ENCODE measurements around the gene SPESP1. TPM values are rescaled to one million over a fixed set of nuclear protein-coding genes. Genes with fewer than 3 reads are reported as not detected.
"Not testable (repeated sequence)": the region's sequence is repeated elsewhere in the genome, so short reads cannot be mapped to it uniquely, and the experiment has no call there.

Gene SPESP1
- total RNA-seq, 2 experiments from 2014 or later: 0.47 to 0.81 TPM

GRCh38 chr15:68910816-68911215, 19.5 kb upstream of the SPESP1 start:
- intact Hi-C loops (cut with micrococcal nuclease): no loop called here
- peaks cover 4% of the 10 kb centered on the region for H3K36me3 Mint-ChIP-seq (ENCODE audit: low read depth)
- DNase-seq: no peak
- H3K4me1 Mint-ChIP-seq (ENCODE audit: low read depth): no peaks in the 10 kb centered on the region
- CTCF ChIA-PET: interaction anchor here (0.6 to 2.6 kb wide), 2 partner anchors 10 to 14 kb away, joined by 3 to 9 read pairs; no protein-coding TSS in a partner anchor
- H3K27me3 Mint-ChIP-seq (ENCODE audit: low read depth): peaks cover 14% of the 10 kb centered on the region
- peaks cover 4% of the 10 kb centered on the region for H3K9me3 Mint-ChIP-seq
- no peak overlapping the region for H3K27ac Mint-ChIP-seq
- H3K4me3 Mint-ChIP-seq: no peak overlapping the region

- intact Hi-C loops (cut with micrococcal nuclease): no loop called here
- H3K9me3 Mint-ChIP-seq: no peaks in the 10 kb centered on the region
- peaks cover 18% of the 10 kb centered on the region for H3K27me3 Mint-ChIP-seq (ENCODE audit: low read depth)
- CTCF ChIA-PET: no interaction called here
- no peaks in the 10 kb centered on the region for H3K36me3 Mint-ChIP-seq (ENCODE audit: low read depth)
- no peaks in the 10 kb centered on the region for H3K4me1 Mint-ChIP-seq (ENCODE audit: low read depth)
- no peak overlapping the region for H3K27ac Mint-ChIP-seq
- no peak for DNase-seq
- no peak overlapping the region for H3K4me3 Mint-ChIP-seq
Observed at GRCh38 chr15:68921926-68922325, 8.4 kb upstream of the SPESP1 start.

- Mint-ChIP-seq H3K9me3 (no peaks in the 10 kb centered on the region), H3K4me1 (ENCODE audit: low read depth) (no peaks in the 10 kb centered on the region), H3K4me3 (no peak overlapping the region), H3K36me3 (ENCODE audit: low read depth) (no peaks in the 10 kb centered on the region), H3K27me3 (ENCODE audit: low read depth) (peaks cover 24% of the 10 kb centered on the region), H3K27ac (no peak overlapping the region)
- intact Hi-C loops (cut with micrococcal nuclease): loop anchor here (1.0 to 2.0 kb wide), 2 partner anchors 50 to 374 kb away; no protein-coding TSS in a partner anchor
- DNase-seq: peak; percentile 85
- CTCF ChIA-PET: interaction anchor here (0.6 to 4.8 kb wide), 18 partner anchors 10 to 378 kb away, joined by 3 to 24 read pairs (median 4); no protein-coding TSS in a partner anchor
Observed at GRCh38 chr15:68924866-68925560, 5.3 kb upstream of the SPESP1 start.

GRCh38 chr15:68933001-68933400, 2.7 kb downstream of the SPESP1 start:
- Mint-ChIP-seq H3K27ac (no peak overlapping the region), H3K36me3 (ENCODE audit: low read depth) (no peaks in the 10 kb centered on the region), H3K9me3 (no peaks in the 10 kb centered on the region), H3K27me3 (ENCODE audit: low read depth) (peaks cover 16% of the 10 kb centered on the region), H3K4me3 (no peak overlapping the region), H3K4me1 (ENCODE audit: low read depth) (no peaks in the 10 kb centered on the region)
- CTCF ChIA-PET: no interaction called here
- intact Hi-C loops (cut with micrococcal nuclease): no loop called here
- no peak for DNase-seq

- no peaks in the 10 kb centered on the region for H3K36me3 Mint-ChIP-seq (ENCODE audit: low read depth)
- no peak for DNase-seq
- H3K9me3 Mint-ChIP-seq: no peaks in the 10 kb centered on the region
- CTCF ChIA-PET: no interaction called here
- H3K27me3 Mint-ChIP-seq (ENCODE audit: low read depth): peaks cover 15% of the 10 kb centered on the region
- H3K4me1 Mint-ChIP-seq (ENCODE audit: low read depth): no peaks in the 10 kb centered on the region
- no peak overlapping the region for H3K27ac Mint-ChIP-seq
- intact Hi-C loops (cut with micrococcal nuclease): no loop called here
- no peak overlapping the region for H3K4me3 Mint-ChIP-seq
Observed at GRCh38 chr15:68934341-68934740, 4.0 kb downstream of the SPESP1 start.

- DNase-seq: no peak
- H3K27ac Mint-ChIP-seq: no peak overlapping the region
- H3K4me1 Mint-ChIP-seq (ENCODE audit: low read depth): no peaks in the 10 kb centered on the region
- H3K36me3 Mint-ChIP-seq (ENCODE audit: low read depth): no peaks in the 10 kb centered on the region
- no peak overlapping the region for H3K4me3 Mint-ChIP-seq
- CTCF ChIA-PET: no interaction called here
- no peaks in the 10 kb centered on the region for H3K9me3 Mint-ChIP-seq
- intact Hi-C loops (cut with micrococcal nuclease): no loop called here
- peaks cover 15% of the 10 kb centered on the region for H3K27me3 Mint-ChIP-seq (ENCODE audit: low read depth)
Observed at GRCh38 chr15:68935400-68935937, 5.1 kb downstream of the SPESP1 start.

- intact Hi-C loops (cut with micrococcal nuclease): no loop called here
- Mint-ChIP-seq H3K4me3 (no peak overlapping the region), H3K4me1 (ENCODE audit: low read depth) (no peaks in the 10 kb centered on the region), H3K9me3 (no peaks in the 10 kb centered on the region), H3K36me3 (ENCODE audit: low read depth) (no peaks in the 10 kb centered on the region), H3K27me3 (ENCODE audit: low read depth) (peaks cover 13% of the 10 kb centered on the region), H3K27ac (no peak overlapping the region)
- DNase-seq: no peak
- CTCF ChIA-PET: interaction anchor here (1.5 kb wide), 1 partner anchor 185 kb away, joined by 3 read pairs; no protein-coding TSS in a partner anchor
Observed at GRCh38 chr15:68939501-68939900, 9.2 kb downstream of the SPESP1 start.

- no peaks in the 10 kb centered on the region for H3K4me1 Mint-ChIP-seq (ENCODE audit: low read depth)
- CTCF ChIA-PET: interaction anchor here (0.7 kb wide), 1 partner anchor 328 kb away, joined by 3 read pairs; no protein-coding TSS in a partner anchor
- no peak overlapping the region for H3K4me3 Mint-ChIP-seq
- intact Hi-C loops (cut with micrococcal nuclease): no loop called here
- peaks cover 1% of the 10 kb centered on the region for H3K9me3 Mint-ChIP-seq
- DNase-seq: no peak
- no peak overlapping the region for H3K27ac Mint-ChIP-seq
- H3K36me3 Mint-ChIP-seq (ENCODE audit: low read depth): no peaks in the 10 kb centered on the region
- peaks cover 18% of the 10 kb centered on the region for H3K27me3 Mint-ChIP-seq (ENCODE audit: low read depth)
Observed at GRCh38 chr15:68951813-68952212, 21.5 kb downstream of the SPESP1 start.

GRCh38 chr15:68957696-68958095, 27.4 kb downstream of the SPESP1 start:
- CTCF ChIA-PET: no interaction called here
- DNase-seq: no peak
- Mint-ChIP-seq H3K27me3 (ENCODE audit: low read depth) (peaks cover 31% of the 10 kb centered on the region), H3K4me3 (no peak overlapping the region), H3K36me3 (ENCODE audit: low read depth) (no peaks in the 10 kb centered on the region), H3K27ac (no peak overlapping the region), H3K9me3 (no peaks in the 10 kb centered on the region), H3K4me1 (ENCODE audit: low read depth) (no peaks in the 10 kb centered on the region)
- intact Hi-C loops (cut with micrococcal nuclease): no loop called here

GRCh38 chr15:68958597-68958996, 28.3 kb downstream of the SPESP1 start:
- Mint-ChIP-seq H3K9me3 (no peaks in the 10 kb centered on the region), H3K4me3 (no peak overlapping the region), H3K36me3 (ENCODE audit: low read depth) (no peaks in the 10 kb centered on the region), H3K27ac (no peak overlapping the region), H3K27me3 (ENCODE audit: low read depth) (peaks cover 37% of the 10 kb centered on the region), H3K4me1 (ENCODE audit: low read depth) (no peaks in the 10 kb centered on the region)
- CTCF ChIA-PET: interaction anchor here (0.7 to 1.4 kb wide), 2 partner anchors 285 to 381 kb away, joined by 3 to 4 read pairs; no protein-coding TSS in a partner anchor
- no peak for DNase-seq
- intact Hi-C loops (cut with micrococcal nuclease): no loop called here

GRCh38 chr15:68962465-68962864, 32.1 kb downstream of the SPESP1 start:
- Mint-ChIP-seq H3K27ac (no peak overlapping the region), H3K4me1 (ENCODE audit: low read depth) (no peaks in the 10 kb centered on the region), H3K4me3 (no peak overlapping the region), H3K36me3 (ENCODE audit: low read depth) (no peaks in the 10 kb centered on the region), H3K9me3 (peaks cover 6% of the 10 kb centered on the region), H3K27me3 (ENCODE audit: low read depth) (peaks cover 37% of the 10 kb centered on the region)
- CTCF ChIA-PET: no interaction called here
- no peak for DNase-seq
- intact Hi-C loops (cut with micrococcal nuclease): no loop called here

GRCh38 chr15:68963719-68964118, 33.4 kb downstream of the SPESP1 start:
- peaks cover 11% of the 10 kb centered on the region for H3K9me3 Mint-ChIP-seq
- CTCF ChIA-PET: not testable (repeated sequence)

GRCh38 chr15:68966996-68967395, 36.7 kb downstream of the SPESP1 start:
- peaks cover 23% of the 10 kb centered on the region for H3K9me3 Mint-ChIP-seq
- CTCF ChIA-PET: no interaction called here

More at GRCh38 chr15:68963719-68964118, 33.4 kb downstream of the SPESP1 start:
- DNase-seq; H3K4me1 Mint-ChIP-seq (ENCODE audit: low read depth); H3K36me3 Mint-ChIP-seq (ENCODE audit: low read depth); H3K27ac Mint-ChIP-seq; intact Hi-C loops (cut with micrococcal nuclease); H3K4me3 Mint-ChIP-seq: not testable (repeated sequence)
- H3K27me3 Mint-ChIP-seq (ENCODE audit: low read depth): peaks cover 39% of the 10 kb centered on the region

More at GRCh38 chr15:68966996-68967395, 36.7 kb downstream of the SPESP1 start:
- H3K27ac Mint-ChIP-seq: no peak overlapping the region
- H3K36me3 Mint-ChIP-seq (ENCODE audit: low read depth): peaks cover 2% of the 10 kb centered on the region
- no peak overlapping the region for H3K4me3 Mint-ChIP-seq
- H3K4me1 Mint-ChIP-seq (ENCODE audit: low read depth): no peaks in the 10 kb centered on the region
- peaks cover 41% of the 10 kb centered on the region for H3K27me3 Mint-ChIP-seq (ENCODE audit: low read depth)
- intact Hi-C loops (cut with micrococcal nuclease): no loop called here
- DNase-seq: no peak
